ENCODE measurements around the gene AKR1C2.

DNA sequence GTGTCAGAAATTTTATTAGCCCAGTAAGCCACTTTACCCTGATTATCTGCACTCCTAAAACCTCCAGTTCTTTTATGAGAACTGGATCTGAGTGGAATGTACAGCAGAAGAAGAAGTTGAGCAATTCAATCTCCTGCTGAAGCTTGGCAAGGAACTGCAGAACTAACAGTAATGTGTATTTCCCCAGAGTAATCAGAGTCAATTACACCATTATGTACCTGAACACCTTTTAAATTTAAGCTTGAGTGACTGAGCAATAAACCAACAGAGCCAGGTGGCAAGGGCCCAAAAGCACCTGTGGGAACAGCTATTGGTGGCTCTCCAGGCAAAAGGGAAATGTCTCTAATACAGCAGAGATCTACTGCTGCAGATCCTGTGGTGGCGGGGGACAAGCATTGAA, 40.1 kb upstream of the AKR1C2 start:
- no peak for TF ChIP-seq POLR2A (IDR thresholded peaks at IDR 0.05)
- TF ChIP-seq, protein P1, sequence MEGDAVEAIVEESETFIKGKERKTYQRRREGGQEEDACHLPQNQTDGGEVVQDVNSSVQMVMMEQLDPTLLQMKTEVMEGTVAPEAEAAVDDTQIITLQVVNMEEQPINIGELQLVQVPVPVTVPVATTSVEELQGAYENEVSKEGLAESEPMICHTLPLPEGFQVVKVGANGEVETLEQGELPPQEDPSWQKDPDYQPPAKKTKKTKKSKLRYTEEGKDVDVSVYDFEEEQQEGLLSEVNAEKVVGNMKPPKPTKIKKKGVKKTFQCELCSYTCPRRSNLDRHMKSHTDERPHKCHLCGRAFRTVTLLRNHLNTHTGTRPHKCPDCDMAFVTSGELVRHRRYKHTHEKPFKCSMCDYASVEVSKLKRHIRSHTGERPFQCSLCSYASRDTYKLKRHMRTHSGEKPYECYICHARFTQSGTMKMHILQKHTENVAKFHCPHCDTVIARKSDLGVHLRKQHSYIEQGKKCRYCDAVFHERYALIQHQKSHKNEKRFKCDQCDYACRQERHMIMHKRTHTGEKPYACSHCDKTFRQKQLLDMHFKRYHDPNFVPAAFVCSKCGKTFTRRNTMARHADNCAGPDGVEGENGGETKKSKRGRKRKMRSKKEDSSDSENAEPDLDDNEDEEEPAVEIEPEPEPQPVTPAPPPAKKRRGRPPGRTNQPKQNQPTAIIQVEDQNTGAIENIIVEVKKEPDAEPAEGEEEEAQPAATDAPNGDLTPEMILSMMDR (IDR thresholded peaks at IDR 0.05) = no peak

All from heart left ventricle (tissue), 13 donors.